Measurements from ENCODE around the gene TNPO2. TPM values are rescaled to one million over a fixed set of nuclear protein-coding genes. Genes with fewer than 3 reads are reported as not detected.

Gene TNPO2
- total RNA-seq, 1 experiment from 2014 or later = 105 TPM

- ChIA-PET POLR2A (no interaction called here), CTCF (no interaction called here)
- H3K36me3 Mint-ChIP-seq = peaks cover 57% of the 10 kb centered on the region
- H3K27me3 Mint-ChIP-seq (ENCODE audit: low read depth) = no peaks in the 10 kb centered on the region
- peaks cover 6% of the 10 kb centered on the region; the same call in 1 of the 2 replicates for H3K4me1 Mint-ChIP-seq
- ATAC-seq (no peak), DNase-seq (ENCODE audit: low spot score) (no peak)
- H3K27ac Mint-ChIP-seq = no peak overlapping the region
- TF ChIP-seq E2F4 (CRISPR knock-in tag; IDR thresholded peaks at IDR 0.05; ENCODE audit: borderline replicate concordance, low read depth) = no peak
- no peak for TF ChIP-seq ZNF396 (CRISPR knock-in tag; IDR thresholded peaks at IDR 0.05; ENCODE audit: borderline replicate concordance)
- TF ChIP-seq PRRX2 (CRISPR knock-in tag; IDR thresholded peaks at IDR 0.05) = no peak
- TF ChIP-seq ZNF281 (CRISPR knock-in tag; IDR thresholded peaks at IDR 0.05) = no peak
- TF ChIP-seq ZNF232 (CRISPR knock-in tag; IDR thresholded peaks at IDR 0.05) = no peak
- H3K4me3 Mint-ChIP-seq = no peak overlapping the region
- no peaks in the 10 kb centered on the region for H3K9me3 Mint-ChIP-seq
These were observed 48.3 kb downstream of the TNPO2 start for GRCh38 chr19:12675399-12675798.

GRCh38 chr19:12672744-12673143 lies 51.0 kb downstream of the TNPO2 start:
- peaks cover 40% of the 10 kb centered on the region for H3K36me3 Mint-ChIP-seq
- POLR2A ChIA-PET = interaction anchor here (0.9 kb wide), 1 partner anchor 24 kb away, joined by 3 read pairs; the partner anchor contains the start of gene FBXW9
- CTCF ChIA-PET = interaction anchor here (0.6 to 3.1 kb wide), 39 partner anchors 9 to 875 kb away, joined by 3 to 38 read pairs (median 4); partner anchors contain the start of genes DHPS, TNPO2, ZNF491 and ZNF700

GRCh38 chr19:12670159-12670928 lies 53.4 kb downstream of the TNPO2 start:
- POLR2A ChIA-PET = interaction anchor here (0.6 to 1.2 kb wide), 2 partner anchors 13 to 31 kb away, joined by 3 to 4 read pairs; no protein-coding TSS in a partner anchor
- ATAC-seq = no peak
- no peak for DNase-seq (ENCODE audit: low spot score)

More at GRCh38 chr19:12672744-12673143, 51.0 kb downstream of the TNPO2 start:
- ATAC-seq = no peak
- Mint-ChIP-seq H3K4me3 (no peak overlapping the region), H3K4me1 (peaks cover 17% of the 10 kb centered on the region), H3K27ac (no peak overlapping the region), H3K9me3 (no peaks in the 10 kb centered on the region), H3K27me3 (ENCODE audit: low read depth) (no peaks in the 10 kb centered on the region)
- no peak for TF ChIP-seq OVOL2 (CRISPR knock-in tag; IDR thresholded peaks at IDR 0.05; ENCODE audit: borderline replicate concordance)
- no peak for DNase-seq (ENCODE audit: low spot score)

More at GRCh38 chr19:12670159-12670928, 53.4 kb downstream of the TNPO2 start:
- Mint-ChIP-seq H3K4me1 (peaks cover 30% of the 10 kb centered on the region), H3K27me3 (ENCODE audit: low read depth) (no peaks in the 10 kb centered on the region), H3K9me3 (no peaks in the 10 kb centered on the region), H3K27ac (peak overlapping the region; percentile 100), H3K36me3 (peaks cover 25% of the 10 kb centered on the region), H3K4me3 (peak overlapping the region; percentile 98)
- TF ChIP-seq, protein P1, sequence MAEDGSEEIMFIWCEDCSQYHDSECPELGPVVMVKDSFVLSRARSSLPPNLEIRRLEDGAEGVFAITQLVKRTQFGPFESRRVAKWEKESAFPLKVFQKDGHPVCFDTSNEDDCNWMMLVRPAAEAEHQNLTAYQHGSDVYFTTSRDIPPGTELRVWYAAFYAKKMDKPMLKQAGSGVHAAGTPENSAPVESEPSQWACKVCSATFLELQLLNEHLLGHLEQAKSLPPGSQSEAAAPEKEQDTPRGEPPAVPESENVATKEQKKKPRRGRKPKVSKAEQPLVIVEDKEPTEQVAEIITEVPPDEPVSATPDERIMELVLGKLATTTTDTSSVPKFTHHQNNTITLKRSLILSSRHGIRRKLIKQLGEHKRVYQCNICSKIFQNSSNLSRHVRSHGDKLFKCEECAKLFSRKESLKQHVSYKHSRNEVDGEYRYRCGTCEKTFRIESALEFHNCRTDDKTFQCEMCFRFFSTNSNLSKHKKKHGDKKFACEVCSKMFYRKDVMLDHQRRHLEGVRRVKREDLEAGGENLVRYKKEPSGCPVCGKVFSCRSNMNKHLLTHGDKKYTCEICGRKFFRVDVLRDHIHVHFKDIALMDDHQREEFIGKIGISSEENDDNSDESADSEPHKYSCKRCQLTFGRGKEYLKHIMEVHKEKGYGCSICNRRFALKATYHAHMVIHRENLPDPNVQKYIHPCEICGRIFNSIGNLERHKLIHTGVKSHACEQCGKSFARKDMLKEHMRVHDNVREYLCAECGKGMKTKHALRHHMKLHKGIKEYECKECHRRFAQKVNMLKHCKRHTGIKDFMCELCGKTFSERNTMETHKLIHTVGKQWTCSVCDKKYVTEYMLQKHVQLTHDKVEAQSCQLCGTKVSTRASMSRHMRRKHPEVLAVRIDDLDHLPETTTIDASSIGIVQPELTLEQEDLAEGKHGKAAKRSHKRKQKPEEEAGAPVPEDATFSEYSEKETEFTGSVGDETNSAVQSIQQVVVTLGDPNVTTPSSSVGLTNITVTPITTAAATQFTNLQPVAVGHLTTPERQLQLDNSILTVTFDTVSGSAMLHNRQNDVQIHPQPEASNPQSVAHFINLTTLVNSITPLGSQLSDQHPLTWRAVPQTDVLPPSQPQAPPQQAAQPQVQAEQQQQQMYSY (CRISPR knock-in tag; IDR thresholded peaks at IDR 0.05) = peak; percentile 28; the same call in 1 of the 2 replicates
- TF ChIP-seq FOXJ3 (CRISPR knock-in tag; IDR thresholded peaks at IDR 0.05; ENCODE audit: borderline replicate concordance) (no peak), ERG (CRISPR knock-in tag; IDR thresholded peaks at IDR 0.05) (peak; percentile 40; the same call in 1 of the 2 replicates), MYBL2 (CRISPR knock-in tag; IDR thresholded peaks at IDR 0.05) (no peak), ZNF416 (CRISPR knock-in tag; IDR thresholded peaks at IDR 0.05) (peak; percentile 27; the same call in 1 of the 2 replicates), ZMAT4 (CRISPR knock-in tag; IDR thresholded peaks at IDR 0.05) (no peak), EMX1 (CRISPR knock-in tag; IDR thresholded peaks at IDR 0.05) (0 out of 2 replicates have a peak, but pooled peaks have one; percentile 69), NFATC4 (CRISPR knock-in tag; IDR thresholded peaks at IDR 0.05) (no peak)
- TF ChIP-seq, protein P2, sequence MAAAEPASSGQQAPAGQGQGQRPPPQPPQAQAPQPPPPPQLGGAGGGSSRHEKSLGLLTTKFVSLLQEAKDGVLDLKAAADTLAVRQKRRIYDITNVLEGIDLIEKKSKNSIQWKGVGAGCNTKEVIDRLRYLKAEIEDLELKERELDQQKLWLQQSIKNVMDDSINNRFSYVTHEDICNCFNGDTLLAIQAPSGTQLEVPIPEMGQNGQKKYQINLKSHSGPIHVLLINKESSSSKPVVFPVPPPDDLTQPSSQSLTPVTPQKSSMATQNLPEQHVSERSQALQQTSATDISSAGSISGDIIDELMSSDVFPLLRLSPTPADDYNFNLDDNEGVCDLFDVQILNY (CRISPR knock-in tag; IDR thresholded peaks at IDR 0.05) = no peak
- TF ChIP-seq, protein P3, sequence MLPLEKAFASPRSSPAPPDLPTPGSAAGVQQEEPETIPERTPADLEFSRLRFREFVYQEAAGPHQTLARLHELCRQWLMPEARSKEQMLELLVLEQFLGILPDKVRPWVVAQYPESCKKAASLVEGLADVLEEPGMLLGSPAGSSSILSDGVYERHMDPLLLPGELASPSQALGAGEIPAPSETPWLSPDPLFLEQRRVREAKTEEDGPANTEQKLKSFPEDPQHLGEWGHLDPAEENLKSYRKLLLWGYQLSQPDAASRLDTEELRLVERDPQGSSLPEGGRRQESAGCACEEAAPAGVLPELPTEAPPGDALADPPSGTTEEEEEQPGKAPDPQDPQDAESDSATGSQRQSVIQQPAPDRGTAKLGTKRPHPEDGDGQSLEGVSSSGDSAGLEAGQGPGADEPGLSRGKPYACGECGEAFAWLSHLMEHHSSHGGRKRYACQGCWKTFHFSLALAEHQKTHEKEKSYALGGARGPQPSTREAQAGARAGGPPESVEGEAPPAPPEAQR (CRISPR knock-in tag; IDR thresholded peaks at IDR 0.05) = no peak
- CTCF ChIA-PET = interaction anchor here (2.9 to 3.1 kb wide), 2 partner anchors 11 to 22 kb away, joined by 22 to 23 read pairs; partner anchors contain the start of gene DHPS

Data from WTC11 (cell line).